Measurements from ENCODE around the gene COQ8A.

- TF ChIP-seq, protein P1, sequence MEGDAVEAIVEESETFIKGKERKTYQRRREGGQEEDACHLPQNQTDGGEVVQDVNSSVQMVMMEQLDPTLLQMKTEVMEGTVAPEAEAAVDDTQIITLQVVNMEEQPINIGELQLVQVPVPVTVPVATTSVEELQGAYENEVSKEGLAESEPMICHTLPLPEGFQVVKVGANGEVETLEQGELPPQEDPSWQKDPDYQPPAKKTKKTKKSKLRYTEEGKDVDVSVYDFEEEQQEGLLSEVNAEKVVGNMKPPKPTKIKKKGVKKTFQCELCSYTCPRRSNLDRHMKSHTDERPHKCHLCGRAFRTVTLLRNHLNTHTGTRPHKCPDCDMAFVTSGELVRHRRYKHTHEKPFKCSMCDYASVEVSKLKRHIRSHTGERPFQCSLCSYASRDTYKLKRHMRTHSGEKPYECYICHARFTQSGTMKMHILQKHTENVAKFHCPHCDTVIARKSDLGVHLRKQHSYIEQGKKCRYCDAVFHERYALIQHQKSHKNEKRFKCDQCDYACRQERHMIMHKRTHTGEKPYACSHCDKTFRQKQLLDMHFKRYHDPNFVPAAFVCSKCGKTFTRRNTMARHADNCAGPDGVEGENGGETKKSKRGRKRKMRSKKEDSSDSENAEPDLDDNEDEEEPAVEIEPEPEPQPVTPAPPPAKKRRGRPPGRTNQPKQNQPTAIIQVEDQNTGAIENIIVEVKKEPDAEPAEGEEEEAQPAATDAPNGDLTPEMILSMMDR (IDR thresholded peaks at IDR 0.05): no peak
- no peak for TF ChIP-seq POLR2A (IDR thresholded peaks at IDR 0.05)
Observed at GRCh38 chr1:226901421-226901820, 38.7 kb upstream of the COQ8A start.

Data from stomach (tissue), 4 donors.